Measurements from ENCODE around the gene SLFN12L.

DNA sequence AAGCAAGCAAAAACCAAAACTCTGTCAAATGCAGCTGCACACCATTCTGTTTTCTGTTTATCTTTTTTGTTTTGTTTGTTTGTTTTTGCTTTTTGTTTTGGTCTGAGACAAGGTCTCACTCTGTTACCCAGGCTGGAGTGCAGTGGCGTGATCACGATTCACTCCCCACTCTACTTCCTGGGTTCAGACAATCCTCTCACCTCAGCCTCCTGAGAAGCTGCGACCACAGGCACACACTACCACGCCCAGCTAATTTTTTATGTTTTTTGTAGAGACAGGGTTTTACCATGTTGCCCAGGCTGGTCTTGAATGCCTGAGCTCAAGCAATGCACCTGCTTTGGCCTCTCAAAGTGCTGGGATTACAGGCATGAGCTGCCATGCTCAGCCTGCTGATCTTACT, 69.7 kb downstream of the SLFN12L start:
- TF ChIP-seq EP300 (IDR thresholded peaks at IDR 0.05) (no peak), POLR2A (IDR thresholded peaks at IDR 0.05) (no peak)
- TF ChIP-seq, protein P1, sequence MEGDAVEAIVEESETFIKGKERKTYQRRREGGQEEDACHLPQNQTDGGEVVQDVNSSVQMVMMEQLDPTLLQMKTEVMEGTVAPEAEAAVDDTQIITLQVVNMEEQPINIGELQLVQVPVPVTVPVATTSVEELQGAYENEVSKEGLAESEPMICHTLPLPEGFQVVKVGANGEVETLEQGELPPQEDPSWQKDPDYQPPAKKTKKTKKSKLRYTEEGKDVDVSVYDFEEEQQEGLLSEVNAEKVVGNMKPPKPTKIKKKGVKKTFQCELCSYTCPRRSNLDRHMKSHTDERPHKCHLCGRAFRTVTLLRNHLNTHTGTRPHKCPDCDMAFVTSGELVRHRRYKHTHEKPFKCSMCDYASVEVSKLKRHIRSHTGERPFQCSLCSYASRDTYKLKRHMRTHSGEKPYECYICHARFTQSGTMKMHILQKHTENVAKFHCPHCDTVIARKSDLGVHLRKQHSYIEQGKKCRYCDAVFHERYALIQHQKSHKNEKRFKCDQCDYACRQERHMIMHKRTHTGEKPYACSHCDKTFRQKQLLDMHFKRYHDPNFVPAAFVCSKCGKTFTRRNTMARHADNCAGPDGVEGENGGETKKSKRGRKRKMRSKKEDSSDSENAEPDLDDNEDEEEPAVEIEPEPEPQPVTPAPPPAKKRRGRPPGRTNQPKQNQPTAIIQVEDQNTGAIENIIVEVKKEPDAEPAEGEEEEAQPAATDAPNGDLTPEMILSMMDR (IDR thresholded peaks at IDR 0.05) = no peak

All from ovary (tissue), 3 donors.